HEK293 (cell line): ENCODE results near the gene CSF2RB.

Experiments used
- CTCF ChIP-seq: fragments of 450-650 bp; formaldehyde crosslinking; IDR thresholded peaks from 2 replicates; pipeline ENCODE4 v1.5.1; 2016; ENCODE audit warnings: missing biosample characterization, missing genetic modification characterization
- PBX3 ChIP-seq: sonication (generic); formaldehyde crosslinking; IDR thresholded peaks from 2 replicates; pipeline ENCODE4 v1.8.1; 2022; ENCODE audit warnings: mild to moderate bottlenecking, moderate library complexity, missing genetic modification reagents
- REST ChIP-seq: fragments of 450-650 bp; formaldehyde crosslinking; IDR thresholded peaks from 2 replicates; pipeline ENCODE4 v1.5.1; 2016; ENCODE audit warnings: missing biosample characterization, missing genetic modification characterization
- SP2 ChIP-seq: fragments of 450-650 bp; formaldehyde crosslinking; IDR thresholded peaks from 2 replicates; pipeline ENCODE4 v1.5.1; 2016; ENCODE audit warnings: missing biosample characterization, missing genetic modification characterization
- ZBTB1 ChIP-seq: fragments of 450-650 bp; formaldehyde crosslinking; IDR thresholded peaks from 2 replicates; pipeline ENCODE4 v1.5.1; 2016; ENCODE audit warnings: missing biosample characterization, missing genetic modification characterization
- ZFP69B ChIP-seq: fragments of 450-650 bp; formaldehyde crosslinking; IDR thresholded peaks from 2 replicates; pipeline ENCODE4 v1.5.1; 2016; ENCODE audit warnings: missing biosample characterization, missing genetic modification characterization
- ZNF140 ChIP-seq: fragments of 450-650 bp; formaldehyde crosslinking; IDR thresholded peaks from 2 replicates; pipeline ENCODE4 v1.5.1; 2016; ENCODE audit warnings: missing biosample characterization, missing genetic modification characterization
- ZNF473 ChIP-seq: fragments of 450-650 bp; formaldehyde crosslinking; IDR thresholded peaks from 2 replicates; pipeline ENCODE4 v1.5.1; 2017; ENCODE audit warnings: missing biosample characterization, missing genetic modification characterization
- ZNF639 ChIP-seq: fragments of 450-650 bp; formaldehyde crosslinking; IDR thresholded peaks from 2 replicates; pipeline ENCODE4 v1.5.1; 2016; ENCODE audit warnings: missing biosample characterization, missing genetic modification characterization
- ZSCAN5A ChIP-seq: fragments of 450-650 bp; formaldehyde crosslinking; IDR thresholded peaks from 2 replicates; pipeline ENCODE4 v1.5.1; 2016; ENCODE audit warnings: missing biosample characterization, missing genetic modification characterization

GRCh38 chr22:36922711-36923110 is 9.3 kb downstream of the CSF2RB start:
- TF ChIP-seq ZNF639 (tag by site-specific recombination) (no peak), ZBTB1 (tag by site-specific recombination) (no peak), ZNF473 (tag by site-specific recombination) (no peak), ZSCAN5A (tag by site-specific recombination) (no peak), ZNF140 (no peak), PBX3 (CRISPR knock-in tag) (no peak), CTCF (tag by site-specific recombination) (no peak), REST (tag by site-specific recombination) (no peak), ZFP69B (tag by site-specific recombination) (no peak), SP2 (tag by site-specific recombination) (no peak)
